Naive thymus-derived CD8-positive, alpha-beta T cell (primary cell): Measurements from ENCODE around the gene NRTN. TPM values are rescaled to one million over a fixed set of nuclear protein-coding genes. Genes with fewer than 3 reads are reported as not detected.

Source experiments
- ATAC-seq, 2 donors: fragments of 150-1000 bp; cut with Tn5 transposase in 1 of 2; sonication (Bioruptor Pico), chemical (Tn5 transposase) in 1 of 2; 1 replicate in 1 of 2; 2 replicates in 1 of 2; pipeline ENCODE4 v1.10.0; 2021; ENCODE audit warnings: mild to moderate bottlenecking in 2 of 2, moderate library complexity in 2 of 2
- POLR2A ChIA-PET: fragments of 350-600 bp; sonication (Branson Sonifier 250); formaldehyde crosslinking; loops from one replicate; lab custom pipeline; 2021; ENCODE audit warnings: antibody characterized with exemption; lab: Charles Lee
- DNase-seq, 10 donors: peaks; one replicate each; pipeline versions ENCODE4 v3.0.0 to v3.0.0-alpha.2; 2020 to 2022
- H3K27ac Mint-ChIP-seq, 10 donors: one replicate each; pipeline ENCODE4 v1.8.0; 2020 to 2022; ENCODE audit warnings: mild to moderate bottlenecking in 10 of 10, mixed read lengths in 10 of 10, moderate library complexity in 4 of 10, inconsistent platforms in 1 of 10
- H3K27me3 Mint-ChIP-seq, 5 donors: one replicate each; pipeline ENCODE4 v1.8.0; 2021 to 2022; ENCODE audit warnings: mixed read lengths in 5 of 5
- H3K36me3 Mint-ChIP-seq, 3 donors: one replicate each; pipeline ENCODE4 v1.8.0; 2020 to 2022; ENCODE audit warnings: mixed read lengths in 3 of 3, mild to moderate bottlenecking in 2 of 3, inconsistent platforms in 1 of 3
- H3K4me1 Mint-ChIP-seq, 4 donors: one replicate each; pipeline ENCODE4 v1.8.0; 2021 to 2022; ENCODE audit warnings: mixed read lengths in 4 of 4
- H3K4me3 Mint-ChIP-seq, 10 donors: one replicate each; pipeline ENCODE4 v1.8.0; 2020 to 2022; ENCODE audit warnings: mild to moderate bottlenecking in 10 of 10, mixed read lengths in 10 of 10, moderate library complexity in 6 of 10, inconsistent platforms in 1 of 10
- H3K9me3 Mint-ChIP-seq, 9 donors: one replicate each; pipeline ENCODE4 v1.8.0; 2020 to 2022; ENCODE audit warnings: mixed read lengths in 9 of 9, mild to moderate bottlenecking in 3 of 9, inconsistent platforms in 1 of 9, moderate library complexity in 1 of 9
- polyA plus RNA-seq, 3 donors: library from polyadenylated mRNA; unstranded; fragments of 300-500 nt; fragmentation: Illumina TruSeq; gene quantifications; one replicate each; pipeline ENCODE4 v1.2.3, GENCODE V29; 2021
- total RNA-seq, 8 experiments: library from RNA in 2 of 8; stranded (reverse) in 2 of 8; gene quantifications; one replicate each; pipeline ENCODE4 v1.2.3 and lab custom pipeline; 2021 to 2026

Gene NRTN
- total and polyA plus RNA-seq, 5 experiments from 2014 or later = 0.19 to 0.88 (median 0.82) TPM

DNA sequence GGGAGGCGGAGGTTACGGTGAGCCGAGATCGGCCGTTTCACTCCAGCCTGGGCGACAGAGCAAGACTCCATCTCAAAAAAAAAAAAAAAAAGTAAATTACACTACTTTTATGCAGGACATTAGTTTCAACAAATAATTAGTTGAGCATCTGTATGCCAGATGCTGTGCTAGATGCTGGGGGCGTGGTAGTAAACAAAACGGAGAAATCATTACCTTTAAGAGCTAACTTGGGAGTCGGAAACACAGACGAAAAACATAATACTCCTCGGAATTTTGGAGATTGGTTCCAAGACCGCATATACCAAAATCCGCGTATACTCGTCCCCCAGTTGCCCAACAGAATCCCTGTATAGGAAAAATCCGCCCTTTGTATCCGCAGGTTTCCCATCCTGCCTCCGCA lies 12.6 kb upstream of the NRTN start:
- no peak overlapping the region for H3K4me3 Mint-ChIP-seq

DNA sequence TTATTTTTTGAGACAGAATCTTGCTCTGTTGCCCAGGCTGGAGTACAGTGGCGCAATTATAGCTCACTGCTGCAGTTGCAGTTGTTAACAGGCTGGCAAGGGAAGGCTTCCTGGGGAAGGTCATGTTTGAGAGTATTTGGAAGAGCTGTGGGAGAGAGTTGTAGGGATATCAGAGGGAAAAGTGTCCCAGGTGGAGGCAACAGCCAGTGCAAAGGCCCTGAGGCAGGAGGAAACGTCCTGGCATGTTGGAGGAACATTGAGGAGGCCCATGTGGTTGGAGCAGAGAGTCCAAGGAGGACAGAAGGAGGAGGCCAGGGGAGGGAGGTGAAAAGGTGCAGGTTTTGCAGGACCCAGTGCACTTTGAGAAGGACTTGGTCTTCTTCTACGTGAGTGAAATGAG lies 11.7 kb upstream of the NRTN start:
- Mint-ChIP-seq H3K36me3 (peaks cover 4 to 22% (median 7%) of the 10 kb centered on the region in 3 donors), H3K4me1 (peaks cover 11 to 19% (median 15%) of the 10 kb centered on the region in 4 donors), H3K4me3 (no peak overlapping the region), H3K27ac (peak overlapping the region in 1 of 10 donors; percentile 46), H3K27me3 (peaks cover 0 to 10% (median 3%) of the 10 kb centered on the region in 5 donors), H3K9me3 (peaks cover 0 to 3% (median 0%) of the 10 kb centered on the region in 9 donors)
- ATAC-seq = no peak
- POLR2A ChIA-PET = interaction anchor here (0.7 to 2.1 kb wide), 3 partner anchors 34 to 185 kb away, joined by 3 to 8 read pairs (median 5); partner anchors contain the start of gene RANBP3
- no peak for DNase-seq

More for the DNA sequence above, 12.6 kb upstream of the NRTN start:
- H3K27me3 Mint-ChIP-seq = peaks cover 0 to 7% (median 0%) of the 10 kb centered on the region in 5 donors
- POLR2A ChIA-PET = interaction anchor here (1.5 to 2.9 kb wide), 4 partner anchors 36 to 1067 kb away, joined by 3 to 19 read pairs (median 9); partner anchors contain the start of genes NDUFA11, RANBP3 and VMAC
- peak overlapping the region in 4 of 10 donors; percentile 28 to 57 (median 52) for H3K27ac Mint-ChIP-seq
- ATAC-seq (no peak), DNase-seq (no peak)
- H3K36me3 Mint-ChIP-seq = peaks cover 4 to 26% (median 7%) of the 10 kb centered on the region in 3 donors
- H3K9me3 Mint-ChIP-seq = peaks cover 0 to 3% (median 0%) of the 10 kb centered on the region in 9 donors
- H3K4me1 Mint-ChIP-seq = peaks cover 11 to 21% (median 16%) of the 10 kb centered on the region in 4 donors

- H3K27ac Mint-ChIP-seq = no peak overlapping the region
- POLR2A ChIA-PET = no interaction called here
- H3K36me3 Mint-ChIP-seq = peaks cover under 1 to 4% (median 3%) of the 10 kb centered on the region in 3 donors
- DNase-seq (no peak), ATAC-seq (no peak)
- H3K27me3 Mint-ChIP-seq = peaks cover 5 to 26% (median 12%) of the 10 kb centered on the region in 5 donors
- peaks cover 0 to 3% (median 0%) of the 10 kb centered on the region in 9 donors for H3K9me3 Mint-ChIP-seq
- no peak overlapping the region for H3K4me3 Mint-ChIP-seq
- H3K4me1 Mint-ChIP-seq = peaks cover 7 to 9% (median 8%) of the 10 kb centered on the region in 4 donors
These were observed 9.4 kb upstream of the NRTN start for GRCh38 chr19:5795382-5795919.

GRCh38 chr19:5798244-5798643 lies 6.6 kb upstream of the NRTN start:
- POLR2A ChIA-PET = no interaction called here
- no peak overlapping the region for H3K27ac Mint-ChIP-seq

DNA sequence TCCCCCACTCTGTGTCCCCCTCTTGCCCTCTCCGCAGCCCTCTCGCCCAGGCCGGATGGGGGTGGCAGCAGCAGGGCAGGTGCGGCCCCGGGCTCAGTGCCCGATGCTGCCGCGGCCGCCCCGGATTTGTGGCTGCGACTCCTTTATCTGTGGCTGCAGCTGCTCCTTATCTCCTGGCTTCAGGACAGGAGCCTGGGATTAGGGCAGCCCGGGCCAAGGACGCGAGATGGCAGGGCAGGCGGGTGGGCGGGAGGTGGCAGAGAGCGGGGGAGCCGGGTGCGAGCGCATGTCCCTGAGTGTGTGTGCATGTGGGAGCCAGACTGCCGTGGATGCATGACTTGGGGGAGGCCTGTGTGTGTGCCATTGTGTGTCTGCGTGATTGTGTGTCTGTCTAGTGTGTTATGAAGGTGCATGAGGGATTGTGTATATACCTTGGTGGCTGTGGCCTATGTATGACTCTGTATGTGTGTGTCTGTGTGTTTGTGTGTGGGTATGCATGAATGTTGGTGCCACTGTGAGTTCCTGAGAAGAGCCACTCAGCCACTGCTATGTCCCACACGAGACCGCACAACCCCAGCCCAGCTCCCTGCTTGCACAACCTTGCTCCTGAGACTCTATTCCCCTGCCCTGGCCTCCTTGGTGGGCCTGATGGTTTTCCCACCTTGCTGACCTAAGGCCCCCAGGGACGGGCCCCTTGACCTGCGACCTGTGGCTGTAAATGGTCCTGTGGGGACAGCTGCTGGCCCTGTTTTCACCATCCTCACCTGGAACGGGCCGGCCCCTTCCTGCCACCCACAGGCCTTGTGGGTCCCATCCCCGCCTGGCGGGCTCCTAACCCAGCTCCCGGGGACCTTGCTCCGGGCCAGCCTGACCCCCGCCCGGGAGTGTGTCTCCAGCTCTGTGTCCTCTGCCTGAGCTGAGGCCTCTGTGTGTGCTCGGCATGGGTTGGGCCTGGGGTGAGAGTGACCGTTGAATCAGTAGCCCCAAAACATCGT lies 5.3 kb upstream of the NRTN start:
- ATAC-seq (no peak), DNase-seq (no peak)
- POLR2A ChIA-PET = no interaction called here
- Mint-ChIP-seq H3K9me3 (no peaks in the 10 kb centered on the region), H3K4me3 (peak overlapping the region in 1 of 10 donors; percentile 24), H3K4me1 (peaks cover 14 to 27% (median 23%) of the 10 kb centered on the region in 4 donors), H3K27ac (peak overlapping the region in 2 of 10 donors; percentile 18 to 43), H3K27me3 (peaks cover 7 to 32% (median 21%) of the 10 kb centered on the region in 5 donors), H3K36me3 (no peaks in the 10 kb centered on the region)

More at GRCh38 chr19:5798244-5798643, 6.6 kb upstream of the NRTN start:
- H3K36me3 Mint-ChIP-seq = no peaks in the 10 kb centered on the region
- DNase-seq (no peak), ATAC-seq (no peak)
- peaks cover 8 to 14% (median 12%) of the 10 kb centered on the region in 4 donors for H3K4me1 Mint-ChIP-seq
- no peak overlapping the region for H3K4me3 Mint-ChIP-seq
- H3K27me3 Mint-ChIP-seq = peaks cover 7 to 32% (median 20%) of the 10 kb centered on the region in 5 donors
- no peaks in the 10 kb centered on the region for H3K9me3 Mint-ChIP-seq

DNA sequence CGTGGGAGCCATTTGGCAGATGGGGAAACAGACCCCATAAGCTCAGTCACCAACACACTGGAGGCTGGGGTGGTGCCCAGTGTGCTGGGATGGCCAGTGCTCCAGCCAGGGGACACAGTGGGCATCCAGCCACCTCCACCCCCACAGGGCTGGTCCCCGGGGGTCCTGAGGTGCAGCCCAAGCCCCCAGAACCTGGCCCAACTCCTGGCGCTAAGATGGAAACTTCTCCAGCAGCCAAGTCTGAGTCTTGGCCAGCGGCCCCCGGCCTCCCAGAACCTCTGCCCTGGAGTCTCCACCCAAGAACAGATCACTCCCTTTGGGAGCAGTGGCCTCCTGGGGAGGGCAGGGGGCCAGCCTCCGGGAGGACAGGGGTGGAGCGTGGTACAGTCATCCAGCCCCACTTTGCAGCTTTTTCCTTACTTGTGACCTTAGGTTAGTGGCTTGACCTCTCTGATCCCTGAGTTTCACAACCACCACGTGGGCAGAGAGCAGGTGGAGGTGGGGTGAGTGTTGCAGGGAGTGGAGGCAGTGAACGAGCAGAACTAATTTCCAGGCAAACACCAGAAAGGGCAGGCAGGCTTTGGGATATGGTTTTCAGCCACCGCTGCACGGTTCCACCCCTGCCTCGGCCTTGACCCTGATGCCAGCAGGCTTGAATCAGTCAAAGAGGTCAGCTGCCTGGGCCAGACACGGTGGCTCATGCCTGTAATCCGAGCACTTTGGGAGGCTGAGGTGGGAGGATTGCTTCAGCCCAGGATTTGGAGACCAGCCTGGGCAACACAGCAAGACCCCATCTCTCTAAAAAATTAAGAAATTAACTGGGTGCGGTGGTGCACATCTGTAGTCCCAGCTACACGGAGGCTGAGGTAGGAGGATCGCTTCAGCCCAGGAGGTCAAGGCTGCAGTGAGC lies 4.3 kb upstream of the NRTN start:
- no peaks in the 10 kb centered on the region for H3K9me3 Mint-ChIP-seq
- H3K4me3 Mint-ChIP-seq = peak overlapping the region in 1 of 10 donors; percentile 26
- DNase-seq (no peak), ATAC-seq (no peak)
- peaks cover 14 to 27% (median 25%) of the 10 kb centered on the region in 4 donors for H3K4me1 Mint-ChIP-seq
- peaks cover 7 to 32% (median 21%) of the 10 kb centered on the region in 5 donors for H3K27me3 Mint-ChIP-seq
- H3K36me3 Mint-ChIP-seq = no peaks in the 10 kb centered on the region
- POLR2A ChIA-PET = no interaction called here
- peak overlapping the region in 2 of 10 donors; percentile 11 to 18 for H3K27ac Mint-ChIP-seq

- Mint-ChIP-seq H3K4me1 (peaks cover 16 to 27% (median 25%) of the 10 kb centered on the region in 4 donors), H3K36me3 (no peaks in the 10 kb centered on the region), H3K27me3 (peaks cover 7 to 32% (median 18%) of the 10 kb centered on the region in 5 donors), H3K27ac (peak overlapping the region in 2 of 10 donors; percentile 41 to 73), H3K9me3 (no peaks in the 10 kb centered on the region), H3K4me3 (peak overlapping the region in 8 of 10 donors; percentile 55 to 83 (median 62))
- peak in 1 of 10 donors; percentile 32 for DNase-seq
- POLR2A ChIA-PET = no interaction called here
- ATAC-seq = no peak
These were observed 2.9 kb upstream of the NRTN start for GRCh38 chr19:5801796-5802619.

- H3K27me3 Mint-ChIP-seq = peaks cover 7 to 24% (median 17%) of the 10 kb centered on the region in 5 donors
- ATAC-seq (no peak), DNase-seq (no peak)
- no peaks in the 10 kb centered on the region for H3K36me3 Mint-ChIP-seq
- no peaks in the 10 kb centered on the region for H3K9me3 Mint-ChIP-seq
- H3K4me3 Mint-ChIP-seq = peak overlapping the region; percentile 62 to 86 (median 76)
- H3K4me1 Mint-ChIP-seq = peaks cover 16 to 27% (median 25%) of the 10 kb centered on the region in 4 donors
- peak overlapping the region in 3 of 10 donors; percentile 33 to 65 (median 37) for H3K27ac Mint-ChIP-seq
- POLR2A ChIA-PET = interaction anchor here (0.6 to 1.8 kb wide), 9 partner anchors 12 to 678 kb away, joined by 3 to 23 read pairs (median 5); partner anchors contain the start of genes DENND1C, DUS3L, NDUFA11 and RANBP3
These were observed 1.5 kb upstream of the NRTN start for GRCh38 chr19:5803441-5803751.

DNA sequence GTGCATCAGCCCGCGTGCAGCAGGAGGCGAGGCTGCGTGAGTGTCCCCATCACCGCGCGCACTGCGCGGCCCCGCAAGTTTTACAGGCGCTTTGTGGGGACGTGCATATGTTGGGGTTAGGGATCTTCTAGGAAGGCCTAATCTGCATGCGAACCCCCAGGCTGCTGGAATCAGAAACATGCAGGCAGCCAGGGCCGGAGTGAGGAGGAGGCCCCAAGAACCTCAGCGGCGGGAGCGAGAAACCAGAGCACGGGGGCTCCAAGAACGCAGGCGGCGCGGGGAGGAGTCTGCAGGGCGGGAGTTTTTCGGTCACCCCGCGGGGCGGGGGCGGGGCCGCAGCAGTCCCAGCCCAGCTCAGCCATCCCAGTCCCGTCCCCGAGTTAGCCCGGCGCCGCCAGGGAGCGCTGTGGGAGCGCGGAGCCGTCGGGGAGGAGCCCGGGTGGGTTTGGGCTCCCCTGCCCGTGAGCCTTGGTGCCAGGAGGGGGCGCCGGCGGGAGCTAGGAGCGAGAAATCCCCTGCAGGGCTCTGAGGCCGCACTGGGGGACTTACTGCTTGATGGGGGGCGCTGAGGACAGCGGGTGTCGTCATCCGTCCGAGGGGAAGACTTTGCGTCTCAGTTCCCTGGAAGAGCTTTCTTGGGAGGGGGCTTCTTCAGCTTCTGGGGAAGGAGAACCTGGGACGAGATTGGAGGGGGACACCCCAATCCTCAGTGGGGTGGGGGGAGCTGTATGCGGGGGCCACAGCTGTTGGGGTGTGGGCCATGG lies 933 bp upstream of the NRTN start:
- Mint-ChIP-seq H3K9me3 (no peaks in the 10 kb centered on the region), H3K4me3 (peak overlapping the region; percentile 70 to 86 (median 79)), H3K4me1 (peaks cover 14 to 27% (median 25%) of the 10 kb centered on the region in 4 donors), H3K36me3 (no peaks in the 10 kb centered on the region), H3K27me3 (peaks cover 6 to 18% (median 14%) of the 10 kb centered on the region in 5 donors), H3K27ac (peak overlapping the region in 8 of 10 donors; percentile 55 to 91 (median 80))
- POLR2A ChIA-PET = interaction anchor here (0.6 to 1.8 kb wide), 12 partner anchors 13 to 1086 kb away, joined by 3 to 23 read pairs (median 4); partner anchors contain the start of genes DENND1C, DUS3L, NDUFA11 and RANBP3
- ATAC-seq (peak; percentile 94 to 96), DNase-seq (peak; percentile 85 to 98 (median 93))

GRCh38 chr19:5805462-5806132 lies 730 bp downstream of the NRTN start:
- peaks cover 1 to 11% (median 4%) of the 10 kb centered on the region in 5 donors for H3K27me3 Mint-ChIP-seq
- peak overlapping the region in 5 of 10 donors; percentile 38 to 65 (median 60) for H3K27ac Mint-ChIP-seq
- ATAC-seq (peak; percentile 21 to 37), DNase-seq (peak; percentile 41 to 84 (median 63))
- H3K4me1 Mint-ChIP-seq = peaks cover 11 to 27% (median 24%) of the 10 kb centered on the region in 4 donors
- H3K4me3 Mint-ChIP-seq = peak overlapping the region; percentile 30 to 82 (median 51)
- H3K9me3 Mint-ChIP-seq = no peaks in the 10 kb centered on the region
- POLR2A ChIA-PET = interaction anchor here (1.0 kb wide), 1 partner anchor 22 kb away, joined by 5 read pairs; no protein-coding TSS in a partner anchor
- H3K36me3 Mint-ChIP-seq = no peaks in the 10 kb centered on the region
